GM12801 (cell line): ENCODE results near the gene AMOT.

Experiments
- CTCF ChIP-seq: IDR thresholded peaks from one replicate; pipeline ENCODE4 v1.5.1; 2011; ENCODE audit warnings: control low read depth; ENCODE audit not compliant: insufficient read length; ENCODE audit errors: extremely low read depth

Gene AMOT

DNA sequence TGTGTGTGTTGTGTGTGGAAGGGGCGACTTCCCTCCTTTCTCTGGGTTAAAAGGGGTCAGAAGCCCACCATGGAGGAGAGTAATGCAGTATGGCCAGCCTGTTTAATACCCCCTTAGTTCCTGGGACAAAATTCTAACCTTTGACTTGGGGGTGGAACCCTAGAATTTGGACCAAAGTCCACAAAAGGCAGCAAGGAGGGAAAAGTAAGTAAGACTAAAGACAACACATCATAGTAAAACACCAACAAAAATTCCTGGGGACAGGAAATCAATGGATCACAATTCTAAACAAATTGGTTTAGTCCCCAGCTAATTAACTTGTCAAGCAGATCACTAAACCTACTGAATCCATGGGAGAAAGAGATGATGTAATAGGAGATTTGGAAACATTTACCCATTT lies 3.1 kb downstream of the AMOT start:
- no peak for TF ChIP-seq CTCF

- TF ChIP-seq CTCF, result no peak
Measured at GRCh38 chrX:112835019-112835418, 5.6 kb downstream of the AMOT start.

DNA sequence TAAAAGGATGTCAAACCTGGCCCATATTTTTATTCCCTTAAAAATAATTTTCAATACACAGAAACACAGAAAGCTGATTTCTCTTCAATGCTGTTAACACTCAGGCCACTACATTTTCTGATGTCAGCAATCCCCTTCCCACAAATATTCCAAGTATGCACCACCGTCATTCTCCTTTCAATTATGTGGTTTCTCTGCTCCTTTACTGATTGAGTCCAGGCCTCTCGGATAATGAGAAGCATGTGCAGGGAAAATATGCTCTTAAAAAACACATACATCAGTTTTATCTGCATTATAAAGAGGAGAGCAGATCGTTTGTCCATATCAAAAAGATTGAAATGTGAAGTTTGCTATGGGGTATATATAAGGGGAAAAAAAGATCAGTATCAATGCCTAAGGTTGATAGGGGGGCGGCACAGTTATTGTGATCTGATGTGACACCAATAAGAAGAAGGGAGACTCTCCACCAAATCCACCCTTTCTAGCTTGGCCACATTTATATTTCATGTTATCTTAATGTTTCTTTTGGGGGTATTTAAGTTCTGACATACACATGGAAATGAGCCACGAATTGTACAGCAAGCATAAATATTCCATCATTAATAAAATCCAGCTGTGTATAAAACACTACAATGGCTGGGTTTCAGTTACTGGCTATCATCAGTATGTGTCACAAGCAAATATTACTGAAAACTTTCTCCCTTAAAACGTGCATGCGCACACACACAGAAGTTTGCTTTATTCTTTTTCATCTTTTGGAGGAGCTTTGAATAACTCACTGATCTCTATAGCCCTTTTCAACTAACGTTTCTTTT lies 6.4 kb downstream of the AMOT start:
- no peak for TF ChIP-seq CTCF

DNA sequence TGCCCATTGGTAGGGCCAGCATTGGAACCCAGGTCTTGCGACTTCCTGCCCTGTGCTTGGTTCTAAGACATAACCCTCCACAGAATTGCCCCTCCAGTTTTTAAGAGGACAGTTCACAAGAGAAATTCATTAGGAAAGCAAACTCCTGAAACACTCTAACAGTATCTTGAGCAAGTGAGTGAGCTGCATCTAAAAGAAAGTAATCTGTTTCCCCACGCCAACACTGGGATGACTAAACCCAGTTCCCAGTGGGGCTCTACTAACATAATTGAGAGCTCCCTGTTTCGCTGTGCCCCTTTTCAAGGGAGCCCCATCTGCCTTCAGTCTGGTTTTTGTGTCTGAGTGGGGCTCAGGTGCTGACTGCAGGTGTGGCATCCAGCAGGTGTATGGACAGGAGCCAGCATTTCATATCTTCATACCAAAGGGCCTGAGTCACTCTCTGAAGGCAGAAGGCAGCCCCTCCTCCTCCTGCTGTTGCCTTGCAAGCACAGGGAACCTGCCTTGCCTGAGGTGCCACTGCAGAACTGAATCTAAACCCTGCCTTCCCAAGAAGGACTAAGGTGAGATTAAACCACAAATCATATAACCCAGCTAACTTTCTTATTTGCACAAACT lies 8.0 kb downstream of the AMOT start:
- no peak for TF ChIP-seq CTCF

GRCh38 chrX:112830540-112830939 lies 10.1 kb downstream of the AMOT start:
- TF ChIP-seq CTCF, result no peak

GRCh38 chrX:112827292-112827903 lies 13.2 kb downstream of the AMOT start:
- no peak for TF ChIP-seq CTCF

DNA sequence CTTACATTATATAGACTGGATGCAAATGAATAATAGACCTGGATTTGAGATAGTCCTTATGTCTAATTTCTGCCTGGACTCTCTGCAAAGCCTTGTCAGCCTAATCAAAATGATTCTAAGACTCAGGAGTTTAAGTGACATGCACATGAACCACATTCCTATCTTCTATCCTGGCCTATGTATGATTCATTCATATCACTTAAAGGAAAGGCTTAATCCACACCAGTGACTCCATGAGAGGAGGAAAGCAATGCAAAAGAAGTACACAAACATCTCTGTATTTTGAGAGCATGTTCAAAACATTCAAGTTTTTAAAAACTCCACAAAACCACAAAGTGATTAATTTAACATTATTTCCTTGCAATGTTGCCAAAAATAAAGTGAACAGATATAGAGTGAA lies 14.6 kb downstream of the AMOT start:
- TF ChIP-seq CTCF, result no peak
